Measurements from ENCODE around the gene USP7. TPM values are rescaled to one million over a fixed set of nuclear protein-coding genes. Genes with fewer than 3 reads are reported as not detected.
"Not testable (repeated sequence)": the region's sequence is repeated elsewhere in the genome, so short reads cannot be mapped to it uniquely, and the experiment has no call there.

Gene USP7
- total RNA-seq, 1 donor from 2014 or later, result 87.5 TPM

GRCh38 chr16:8847145-8847544, 116.6 kb downstream of the USP7 start:
- Histone ChIP-seq H3K27ac (no peak overlapping the region), H3K36me3 (peaks cover 33% of the 10 kb centered on the region), H3K27me3 (no peaks in the 10 kb centered on the region), H3K4me1 (peaks cover 18% of the 10 kb centered on the region), H3K4me3 (no peak overlapping the region), H3K9me3 (no peaks in the 10 kb centered on the region)
- DNase-seq, result no peak
- intact Hi-C loops (cut with DNase I), result no loop called here
- no peak for ATAC-seq
- TF ChIP-seq, protein P1, sequence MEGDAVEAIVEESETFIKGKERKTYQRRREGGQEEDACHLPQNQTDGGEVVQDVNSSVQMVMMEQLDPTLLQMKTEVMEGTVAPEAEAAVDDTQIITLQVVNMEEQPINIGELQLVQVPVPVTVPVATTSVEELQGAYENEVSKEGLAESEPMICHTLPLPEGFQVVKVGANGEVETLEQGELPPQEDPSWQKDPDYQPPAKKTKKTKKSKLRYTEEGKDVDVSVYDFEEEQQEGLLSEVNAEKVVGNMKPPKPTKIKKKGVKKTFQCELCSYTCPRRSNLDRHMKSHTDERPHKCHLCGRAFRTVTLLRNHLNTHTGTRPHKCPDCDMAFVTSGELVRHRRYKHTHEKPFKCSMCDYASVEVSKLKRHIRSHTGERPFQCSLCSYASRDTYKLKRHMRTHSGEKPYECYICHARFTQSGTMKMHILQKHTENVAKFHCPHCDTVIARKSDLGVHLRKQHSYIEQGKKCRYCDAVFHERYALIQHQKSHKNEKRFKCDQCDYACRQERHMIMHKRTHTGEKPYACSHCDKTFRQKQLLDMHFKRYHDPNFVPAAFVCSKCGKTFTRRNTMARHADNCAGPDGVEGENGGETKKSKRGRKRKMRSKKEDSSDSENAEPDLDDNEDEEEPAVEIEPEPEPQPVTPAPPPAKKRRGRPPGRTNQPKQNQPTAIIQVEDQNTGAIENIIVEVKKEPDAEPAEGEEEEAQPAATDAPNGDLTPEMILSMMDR (IDR thresholded peaks at IDR 0.05), result no peak

DNA sequence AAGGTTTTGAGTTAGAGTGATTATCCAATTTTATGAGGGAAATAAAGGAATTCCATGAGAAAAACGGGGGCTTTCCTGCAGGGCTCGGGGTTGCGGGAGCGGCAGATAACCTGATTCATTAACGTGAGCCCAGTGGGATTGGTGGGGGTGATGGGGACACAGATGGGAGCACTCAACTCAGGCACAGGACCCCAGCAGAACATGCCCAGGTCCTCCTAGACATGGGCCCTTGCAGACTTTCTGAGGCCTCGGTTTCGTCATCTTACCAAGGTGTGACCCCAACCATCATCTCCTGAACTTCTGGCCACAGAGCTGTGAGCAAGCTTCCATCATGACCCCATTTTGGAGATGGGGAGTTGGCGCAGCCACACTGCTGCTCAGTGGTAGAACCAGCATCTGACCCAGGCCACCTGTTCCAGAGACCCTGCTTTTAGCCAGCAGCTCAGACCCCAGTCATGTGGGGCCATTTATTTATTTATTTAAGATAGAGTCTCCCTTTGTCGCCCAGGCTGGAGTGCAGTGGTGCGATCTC, 117.2 kb downstream of the USP7 start:
- H3K4me1 ChIP-seq, result peaks cover 15% of the 10 kb centered on the region
- TF ChIP-seq, protein P1 (IDR thresholded peaks at IDR 0.05), result no peak
- ATAC-seq (no peak), DNase-seq (no peak)
- intact Hi-C loops (cut with DNase I), result no loop called here
- H3K27me3 ChIP-seq, result no peaks in the 10 kb centered on the region
- H3K9me3 ChIP-seq, result no peaks in the 10 kb centered on the region
- H3K27ac ChIP-seq, result no peak overlapping the region
- no peak overlapping the region for H3K4me3 ChIP-seq
- H3K36me3 ChIP-seq, result peaks cover 29% of the 10 kb centered on the region

DNA sequence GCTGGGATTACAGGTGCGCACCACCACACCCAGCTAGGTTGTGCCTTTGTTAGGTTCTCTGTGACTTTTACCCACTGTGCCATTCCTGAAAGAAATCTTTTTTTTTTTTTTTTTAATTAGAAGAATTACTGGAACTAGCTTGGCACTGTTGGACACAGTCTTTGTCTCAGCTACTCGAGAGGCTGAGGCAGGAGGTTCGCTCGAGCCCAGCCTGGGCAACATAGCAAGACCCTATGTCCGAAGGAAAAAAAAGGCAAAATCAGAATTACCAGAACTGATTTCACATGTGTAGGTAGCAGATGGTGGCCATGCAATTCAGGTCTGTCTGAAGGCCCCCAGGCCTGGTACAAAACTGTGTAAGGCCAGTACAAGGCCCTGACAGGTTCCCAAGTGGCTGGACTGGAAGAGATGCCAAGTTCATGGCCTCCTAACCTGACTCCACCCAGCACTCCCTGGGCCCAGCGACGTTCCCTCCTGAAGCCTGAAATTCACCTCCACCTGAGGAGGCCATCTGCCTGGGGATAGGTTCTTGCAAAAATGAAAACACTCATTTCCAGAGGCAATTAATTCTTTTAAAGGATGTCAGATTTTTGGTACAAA, 117.9 kb downstream of the USP7 start:
- DNase-seq (no peak), ATAC-seq (no peak)
- Histone ChIP-seq H3K27ac (no peak overlapping the region), H3K27me3 (no peaks in the 10 kb centered on the region), H3K4me3 (no peak overlapping the region), H3K9me3 (no peaks in the 10 kb centered on the region), H3K4me1 (peaks cover 15% of the 10 kb centered on the region), H3K36me3 (peaks cover 29% of the 10 kb centered on the region)
- intact Hi-C loops (cut with DNase I), result no loop called here
- TF ChIP-seq, protein P1 (IDR thresholded peaks at IDR 0.05), result no peak

- intact Hi-C loops (cut with DNase I); DNase-seq: not testable (repeated sequence)
These were observed 120.4 kb downstream of the USP7 start for GRCh38 chr16:8843296-8843695.

More at GRCh38 chr16:8843296-8843695, 120.4 kb downstream of the USP7 start:
- not testable (repeated sequence) for H3K4me3 ChIP-seq, H3K4me1 ChIP-seq, H3K27ac ChIP-seq, H3K27me3 ChIP-seq, H3K9me3 ChIP-seq, ATAC-seq, H3K36me3 ChIP-seq

Other genes starting within 250 kb of the USP7 start
- 9.1 TPM for gene TMEM186, start 166.3 kb downstream of the USP7 start, total RNA-seq
- gene PMM2, start 166.1 kb downstream of the USP7 start, total RNA-seq, result 36.8 TPM
- 103 TPM for gene CARHSP1, start 94.9 kb downstream of the USP7 start, total RNA-seq
- gene LITAFD, start 81.6 kb downstream of the USP7 start, total RNA-seq, result not detected
- gene HAPSTR1, start 127.7 kb upstream of the USP7 start, total RNA-seq, result 49.7 TPM

All from upper lobe of right lung (tissue), 1 donor.